Measurements from ENCODE around the gene HILPDA. TPM values are rescaled to one million over a fixed set of nuclear protein-coding genes. Genes with fewer than 3 reads are reported as not detected.
"Not testable (repeated sequence)": the region's sequence is repeated elsewhere in the genome, so short reads cannot be mapped to it uniquely, and the experiment has no call there.

Gene HILPDA
- total and polyA plus RNA-seq, 2 experiments from 2014 or later, result 18.5 to 26.6 TPM

DNA sequence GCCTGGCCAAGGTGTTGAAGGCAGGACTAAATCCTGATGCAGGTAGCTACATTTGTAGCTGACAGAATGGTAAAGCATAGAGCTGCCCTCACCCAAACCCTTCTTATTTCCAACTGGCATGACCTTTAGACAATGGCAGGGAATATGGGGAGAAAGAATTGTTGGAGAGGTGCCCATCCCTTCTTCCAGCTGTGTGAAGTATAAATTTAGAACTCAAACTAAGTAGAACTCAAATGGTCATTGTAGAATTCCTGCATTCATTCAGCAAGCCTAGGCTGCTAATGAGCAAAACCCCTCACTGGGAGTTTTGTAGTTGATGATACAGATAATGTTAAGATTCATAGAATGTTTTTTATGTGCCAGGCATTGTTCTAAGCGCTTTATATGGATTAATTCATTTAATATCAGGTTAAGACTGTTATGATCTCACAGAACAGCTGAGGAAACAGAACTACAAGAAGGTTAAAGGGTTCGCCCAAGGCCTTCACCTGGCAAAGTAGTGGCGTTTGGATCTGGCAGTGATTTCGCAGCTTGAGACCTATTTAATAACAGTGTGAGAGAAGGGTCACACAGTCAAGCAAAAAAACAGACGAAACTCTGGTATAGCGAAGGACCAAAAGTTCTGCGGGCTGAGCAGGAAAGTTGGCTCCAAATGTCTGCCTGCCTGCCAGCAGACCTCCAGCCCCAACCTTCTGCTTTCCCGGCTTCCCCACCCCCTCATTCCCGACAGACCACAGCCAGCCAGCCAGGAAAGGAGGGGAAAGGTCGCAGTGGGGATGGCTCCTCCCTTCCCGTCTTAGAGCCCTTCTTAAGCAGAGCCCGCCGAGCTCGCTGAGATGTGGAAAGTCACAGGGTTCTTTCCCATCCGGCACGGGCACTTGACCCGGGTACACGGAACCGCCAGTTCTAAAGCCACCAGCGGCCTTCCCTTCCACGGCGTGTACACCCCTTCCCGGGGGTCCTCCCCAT lies 1.6 kb upstream of the HILPDA start:
- Histone ChIP-seq H3K9me3 (ENCODE audit: low read depth) (no peaks in the 10 kb centered on the region), H3K4me2 (ENCODE audit: unreplicated experiment) (peak overlapping the region; percentile 83), H3K36me3 (ENCODE audit: low read depth) (no peaks in the 10 kb centered on the region), H3K27ac (peak overlapping the region; percentile 97), H3K9me2 (ENCODE audit: insufficient read depth) (no peaks in the 10 kb centered on the region), H4K20me1 (ENCODE audit: insufficient read depth) (no peaks in the 10 kb centered on the region), H3K9ac (peak overlapping the region; percentile 86), H3K79me2 (ENCODE audit: insufficient read depth) (peaks cover 35% of the 10 kb centered on the region), H3K4me3 (peak overlapping the region; percentile 82), H3K27me3 (replicated peaks; ENCODE audit: insufficient read depth) (no peaks in the 10 kb centered on the region), H3F3A (ENCODE audit: insufficient read depth) (peaks cover 32% of the 10 kb centered on the region), H3K4me1 (ENCODE audit: insufficient read depth) (peaks cover 26% of the 10 kb centered on the region), H2AFZ (peak overlapping the region; percentile 84)
- 4 to 10% methylated on average over 21 to 23 of the region's 23 CpGs for WGBS, 2 experiments (ENCODE audit: low coverage in 1 of 2, low lambda C conversion rate in 2 of 2, missing lambda C conversion rate in 2 of 2)
- DNase-seq, result peak; percentile 84
- TF ChIP-seq EZH2 (IDR thresholded peaks at IDR 0.05; ENCODE audit: insufficient read depth, poor library complexity, severe bottlenecking) (no peak), EZH2phosphoT487 (IDR thresholded peaks at IDR 0.05; ENCODE audit: insufficient read depth, low read depth) (no peak)
- in situ Hi-C loops (cut with MboI), result no loop called here

DNA sequence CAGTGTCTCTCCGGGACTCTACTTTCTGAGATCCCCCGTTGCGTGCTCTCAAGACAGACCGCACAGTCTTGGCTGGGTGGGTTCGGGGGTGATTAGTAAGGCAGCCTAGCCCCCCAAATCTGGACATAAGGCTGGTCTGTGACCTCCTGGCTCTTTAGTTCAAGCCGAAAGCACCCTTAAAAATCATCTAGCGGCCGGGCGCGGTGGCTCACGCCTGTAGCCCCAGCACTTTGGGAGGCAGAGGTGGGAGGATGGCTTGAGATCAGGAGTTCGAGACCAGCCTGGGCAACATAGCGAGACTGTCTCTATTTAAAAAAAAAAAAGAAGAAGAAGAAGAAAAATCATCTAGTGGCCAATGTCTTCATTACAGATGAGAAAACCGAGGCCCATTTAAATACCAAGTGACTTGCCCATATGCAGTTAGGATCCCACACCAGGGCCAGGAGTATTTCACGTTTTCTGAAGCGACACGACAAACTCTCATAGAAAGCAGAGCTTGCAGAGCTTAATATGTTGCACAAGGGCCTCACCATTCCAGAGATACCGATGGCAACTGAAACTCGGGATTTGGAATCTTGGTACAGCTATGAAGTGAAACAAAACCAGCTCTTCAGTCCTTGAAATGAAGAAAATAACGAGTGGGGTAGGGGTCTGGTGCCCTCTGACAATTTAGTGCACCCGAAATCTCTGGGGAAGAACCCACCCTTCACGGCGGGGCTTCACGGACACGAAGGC lies 703 bp upstream of the HILPDA start:
- peak overlapping the region; percentile 83 for H3K4me2 ChIP-seq (ENCODE audit: unreplicated experiment)
- in situ Hi-C loops (cut with MboI), result no loop called here
- no peaks in the 10 kb centered on the region for H3K27me3 ChIP-seq (replicated peaks; ENCODE audit: insufficient read depth)
- H3K9ac ChIP-seq, result peak overlapping the region; percentile 86
- no peaks in the 10 kb centered on the region for H3K36me3 ChIP-seq (ENCODE audit: low read depth)
- no peaks in the 10 kb centered on the region for H3K9me3 ChIP-seq (ENCODE audit: low read depth)
- DNase-seq, result peak; percentile 73
- no peaks in the 10 kb centered on the region for H4K20me1 ChIP-seq (ENCODE audit: insufficient read depth)
- H3K4me3 ChIP-seq, result peak overlapping the region; percentile 82
- 32% methylated on average over 25 of the region's 25 CpGs for WGBS, 2 experiments (ENCODE audit: low coverage in 1 of 2, low lambda C conversion rate in 2 of 2, missing lambda C conversion rate in 2 of 2)
- H3K27ac ChIP-seq, result peak overlapping the region; percentile 97
- peak overlapping the region; percentile 84 for H2AFZ ChIP-seq
- H3K9me2 ChIP-seq (ENCODE audit: insufficient read depth), result no peaks in the 10 kb centered on the region
- H3K4me1 ChIP-seq (ENCODE audit: insufficient read depth), result peaks cover 28% of the 10 kb centered on the region
- H3K79me2 ChIP-seq (ENCODE audit: insufficient read depth), result peaks cover 43% of the 10 kb centered on the region
- no peak for TF ChIP-seq EZH2 (IDR thresholded peaks at IDR 0.05; ENCODE audit: insufficient read depth, poor library complexity, severe bottlenecking)
- TF ChIP-seq EZH2phosphoT487 (IDR thresholded peaks at IDR 0.05; ENCODE audit: insufficient read depth, low read depth), result no peak
- peaks cover 37% of the 10 kb centered on the region for H3F3A ChIP-seq (ENCODE audit: insufficient read depth)

- H3K9me2 ChIP-seq (ENCODE audit: insufficient read depth), result no peaks in the 10 kb centered on the region
- no peaks in the 10 kb centered on the region for H3K36me3 ChIP-seq (ENCODE audit: low read depth)
- peak overlapping the region; percentile 74 for H2AFZ ChIP-seq
- H3K79me2 ChIP-seq (ENCODE audit: insufficient read depth), result peaks cover 51% of the 10 kb centered on the region
- H3K9me3 ChIP-seq (ENCODE audit: low read depth), result no peaks in the 10 kb centered on the region
- peak overlapping the region; percentile 97 for H3K27ac ChIP-seq
- no peaks in the 10 kb centered on the region for H4K20me1 ChIP-seq (ENCODE audit: insufficient read depth)
- peak overlapping the region; percentile 86 for H3K9ac ChIP-seq
- H3K4me3 ChIP-seq, result peak overlapping the region; percentile 82
- no peak for TF ChIP-seq EZH2 (IDR thresholded peaks at IDR 0.05; ENCODE audit: insufficient read depth, poor library complexity, severe bottlenecking)
- no peak for TF ChIP-seq EZH2phosphoT487 (IDR thresholded peaks at IDR 0.05; ENCODE audit: insufficient read depth, low read depth)
- H3K4me1 ChIP-seq (ENCODE audit: insufficient read depth), result peaks cover 28% of the 10 kb centered on the region
- in situ Hi-C loops (cut with MboI), result no loop called here
- H3K27me3 ChIP-seq (replicated peaks; ENCODE audit: insufficient read depth), result no peaks in the 10 kb centered on the region
- peak overlapping the region; percentile 86 for H3K4me2 ChIP-seq (ENCODE audit: unreplicated experiment)
- peaks cover 37% of the 10 kb centered on the region for H3F3A ChIP-seq (ENCODE audit: insufficient read depth)
- DNase-seq, result peak; percentile 33
- 2 to 3% methylated on average over 5 of the region's 5 CpGs for WGBS, 2 experiments (ENCODE audit: low coverage in 1 of 2, low lambda C conversion rate in 2 of 2, missing lambda C conversion rate in 2 of 2)
Measured at GRCh38 chr7:128456255-128456725, 612 bp downstream of the HILPDA start.

- Histone ChIP-seq H3K9ac (peak overlapping the region; percentile 86), H3F3A (ENCODE audit: insufficient read depth) (peaks cover 29% of the 10 kb centered on the region), H3K4me1 (ENCODE audit: insufficient read depth) (peaks cover 28% of the 10 kb centered on the region), H3K4me2 (ENCODE audit: unreplicated experiment) (peak overlapping the region; percentile 86), H3K79me2 (ENCODE audit: insufficient read depth) (peaks cover 61% of the 10 kb centered on the region), H3K4me3 (peak overlapping the region; percentile 82; the same call in 1 of the 2 replicates)
- WGBS, 2 experiments (ENCODE audit: low coverage in 1 of 2, low lambda C conversion rate in 2 of 2, missing lambda C conversion rate in 2 of 2), result 84 to 87% methylated on average over 6 of the region's 6 CpGs
- H3K9me3 ChIP-seq (ENCODE audit: low read depth); H3K27me3 ChIP-seq (replicated peaks; ENCODE audit: insufficient read depth); H3K9me2 ChIP-seq (ENCODE audit: insufficient read depth); in situ Hi-C loops (cut with MboI); DNase-seq; H3K36me3 ChIP-seq (ENCODE audit: low read depth); H3K27ac ChIP-seq; H2AFZ ChIP-seq; H4K20me1 ChIP-seq (ENCODE audit: insufficient read depth): not testable (repeated sequence)
Measured at GRCh38 chr7:128457385-128457784, 1.7 kb downstream of the HILPDA start.
